Natural killer cell (primary cell): ENCODE measurements around the gene SPAG6. TPM values are rescaled to one million over a fixed set of nuclear protein-coding genes. Genes with fewer than 3 reads are reported as not detected.
A peak's percentile ranks its signal among the peaks of the same experiment; 100 is the strongest.

Source experiments
- ATAC-seq, 3 donors: fragments of 150-1000 bp in 2 of 3; fragments of 200-7000 bp in 1 of 3; cut with Tn5 transposase; 1 replicate in 1 of 3; 2 replicates in 2 of 3; pipeline ENCODE4 v1.10.0; 2021; ENCODE audit warnings: mild to moderate bottlenecking in 2 of 3, moderate library complexity in 2 of 3
- DNase-seq, 2 donors: peaks; one replicate each; pipeline versions ENCODE4 v3.0.0 to v3.0.0-alpha.2; 2013 to 2021; ENCODE audit warnings: mixed read lengths in 1 of 2
- H3K27ac ChIP-seq: one replicate; pipeline ENCODE4 v1.5.1; 2013; ENCODE audit warnings: mild to moderate bottlenecking, low read length
- H3K27me3 ChIP-seq: one replicate; pipeline ENCODE4 v1.6.1; 2013; ENCODE audit warnings: low read length; ENCODE audit not compliant: control insufficient read depth, insufficient read depth
- H3K36me3 ChIP-seq: one replicate; pipeline ENCODE4 v1.6.1; 2013; ENCODE audit warnings: low read length; ENCODE audit not compliant: control insufficient read depth, insufficient read depth
- H3K4me1 ChIP-seq: one replicate; pipeline ENCODE4 v1.6.1; 2013; ENCODE audit warnings: low read length; ENCODE audit not compliant: control insufficient read depth, insufficient read depth
- H3K4me3 ChIP-seq: one replicate; pipeline ENCODE4 v1.5.1; 2013; ENCODE audit warnings: low read length
- H3K9me3 ChIP-seq: one replicate; pipeline ENCODE4 v1.6.1; 2013; ENCODE audit warnings: low read length; ENCODE audit not compliant: control insufficient read depth, insufficient read depth
- H3K27ac Mint-ChIP-seq, 2 donors: one replicate each; pipeline ENCODE4 v1.8.0; 2022; ENCODE audit warnings: mild to moderate bottlenecking in 2 of 2, mixed read lengths in 2 of 2, moderate library complexity in 1 of 2
- H3K27me3 Mint-ChIP-seq, 2 donors: one replicate each; pipeline ENCODE4 v1.8.0; 2022; ENCODE audit warnings: low read depth in 2 of 2, mixed read lengths in 2 of 2
- H3K36me3 Mint-ChIP-seq: one replicate; pipeline ENCODE4 v1.8.0; 2022; ENCODE audit warnings: mixed read lengths
- H3K4me1 Mint-ChIP-seq, 2 donors: one replicate each; pipeline ENCODE4 v1.8.0; 2022; ENCODE audit warnings: mixed read lengths in 2 of 2
- H3K4me3 Mint-ChIP-seq: one replicate; pipeline ENCODE4 v1.8.0; 2022; ENCODE audit warnings: mild to moderate bottlenecking, moderate library complexity, mixed read lengths
- H3K9me3 Mint-ChIP-seq, 2 donors: one replicate each; pipeline ENCODE4 v1.8.0; 2022; ENCODE audit warnings: mixed read lengths in 2 of 2
- WGBS: methylation state at CpG from one replicate; pipeline ENCODE4 v1.1.7; 2013; ENCODE audit warnings: missing lambda C conversion rate; ENCODE audit not compliant: insufficient coverage; 5-methylcytosine and 5-hydroxymethylcytosine counted together
- intact Hi-C: fragments of 100-400 bp; cut with micrococcal nuclease; formaldehyde crosslinking; loops from one replicate; pipeline ENCODE4 v1.14.2; 2022
- total RNA-seq, 4 donors: library from RNA; stranded (reverse); fragments of 120-200 nt in 1 of 4; gene quantifications; one replicate each; pipeline versions ENCODE4 v1.2.3 to v1.2.4, GENCODE V29; 2013 to 2022
- TF ChIP-seq, protein P1 (sequence below): fragments of 200-600 bp; IDR thresholded peaks from one replicate; pipeline ENCODE4 v1.8.0; 2022; ENCODE audit warnings: antibody characterized with exemption

The SPAG6 gene
- total RNA-seq, 3 donors from 2014 or later (not counting 1 experiment from before 2014, with no cell fraction given): 0.35 to 0.79 TPM; not detected in 1

DNA sequence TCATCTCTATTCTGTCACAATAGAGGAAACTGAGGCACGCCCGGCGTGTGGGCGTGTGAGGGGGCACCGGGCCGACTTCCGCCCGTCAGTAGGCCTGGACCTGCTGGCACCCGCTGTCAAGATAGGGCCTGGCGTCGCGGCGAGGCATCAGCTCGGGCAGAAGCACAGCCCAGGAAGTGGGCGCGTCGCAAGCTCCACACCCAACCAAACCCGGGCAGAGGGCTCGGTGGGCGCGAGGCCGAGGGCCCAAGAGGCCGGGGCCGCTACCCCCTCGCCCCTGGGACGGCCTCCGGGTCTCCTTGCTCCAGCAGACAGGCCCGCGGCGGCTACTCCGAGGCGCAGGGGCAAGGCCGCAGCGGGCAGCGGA lies 91.2 kb downstream of the SPAG6 start:
- Histone ChIP-seq H3K36me3 (no peaks in the 10 kb centered on the region), H3K27ac (peak overlapping the region; percentile 98), H3K4me1 (peaks cover 23% of the 10 kb centered on the region), H3K9me3 (no peaks in the 10 kb centered on the region), H3K27me3 (peaks cover 2% of the 10 kb centered on the region), H3K4me3 (peak overlapping the region; percentile 73)
- peaks cover 37 to 43% of the 10 kb centered on the region in 2 donors for H3K4me1 Mint-ChIP-seq
- DNase-seq: peak; percentile 58 to 75
- intact Hi-C loops: loop anchor here (1.0 to 5.0 kb wide), 5 partner anchors 119 to 476 kb away; partner anchors contain the start of genes COMMD3 and DNAJC1
- ATAC-seq: peak; percentile 49 to 71 (median 61)
- WGBS: 4% methylated on average over 35 of the region's 35 CpGs
- peak overlapping the region; percentile 95 for H3K4me3 Mint-ChIP-seq
- H3K27me3 Mint-ChIP-seq: no peaks in the 10 kb centered on the region
- TF ChIP-seq, protein P1, sequence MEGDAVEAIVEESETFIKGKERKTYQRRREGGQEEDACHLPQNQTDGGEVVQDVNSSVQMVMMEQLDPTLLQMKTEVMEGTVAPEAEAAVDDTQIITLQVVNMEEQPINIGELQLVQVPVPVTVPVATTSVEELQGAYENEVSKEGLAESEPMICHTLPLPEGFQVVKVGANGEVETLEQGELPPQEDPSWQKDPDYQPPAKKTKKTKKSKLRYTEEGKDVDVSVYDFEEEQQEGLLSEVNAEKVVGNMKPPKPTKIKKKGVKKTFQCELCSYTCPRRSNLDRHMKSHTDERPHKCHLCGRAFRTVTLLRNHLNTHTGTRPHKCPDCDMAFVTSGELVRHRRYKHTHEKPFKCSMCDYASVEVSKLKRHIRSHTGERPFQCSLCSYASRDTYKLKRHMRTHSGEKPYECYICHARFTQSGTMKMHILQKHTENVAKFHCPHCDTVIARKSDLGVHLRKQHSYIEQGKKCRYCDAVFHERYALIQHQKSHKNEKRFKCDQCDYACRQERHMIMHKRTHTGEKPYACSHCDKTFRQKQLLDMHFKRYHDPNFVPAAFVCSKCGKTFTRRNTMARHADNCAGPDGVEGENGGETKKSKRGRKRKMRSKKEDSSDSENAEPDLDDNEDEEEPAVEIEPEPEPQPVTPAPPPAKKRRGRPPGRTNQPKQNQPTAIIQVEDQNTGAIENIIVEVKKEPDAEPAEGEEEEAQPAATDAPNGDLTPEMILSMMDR: no peak
- H3K9me3 Mint-ChIP-seq: no peaks in the 10 kb centered on the region
- H3K27ac Mint-ChIP-seq: peak overlapping the region; percentile 97
- no peaks in the 10 kb centered on the region for H3K36me3 Mint-ChIP-seq

DNA sequence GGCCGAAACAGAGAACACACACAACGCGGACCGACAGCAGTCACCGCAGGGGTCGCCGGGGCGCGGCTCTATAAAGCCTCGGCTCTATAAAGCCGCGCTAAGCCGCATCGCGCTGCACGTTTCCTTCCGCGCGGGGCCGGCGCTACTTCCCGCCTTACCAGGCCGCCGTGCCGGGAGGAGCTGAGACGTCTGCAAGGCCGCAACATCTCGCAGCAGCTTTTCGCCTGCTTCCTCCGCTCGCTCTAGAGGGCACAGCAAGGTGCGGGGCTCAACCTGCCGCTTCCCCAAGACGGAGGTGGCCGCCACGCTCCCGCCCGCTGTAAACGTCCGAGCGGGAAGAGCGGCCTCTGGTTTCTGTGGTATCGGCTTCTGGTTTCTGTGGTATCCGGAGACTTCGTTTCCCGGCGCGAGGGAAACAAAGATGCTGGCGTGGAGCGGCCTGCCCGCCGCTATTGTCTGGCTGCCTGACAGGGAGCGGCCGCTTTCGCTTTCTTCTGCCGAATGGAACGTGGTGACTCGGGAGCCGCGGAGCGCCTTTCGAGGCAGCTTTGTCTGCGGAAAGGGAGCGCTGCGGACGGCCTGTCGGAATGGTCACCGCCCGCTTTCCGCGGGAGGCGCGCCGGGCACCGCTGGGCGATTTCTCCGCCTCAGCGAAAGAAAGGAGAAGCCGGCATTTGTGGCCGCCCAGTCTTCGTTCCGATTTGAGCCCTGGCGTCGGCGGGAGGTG lies 91.8 kb downstream of the SPAG6 start:
- DNase-seq (peak; percentile 86 to 95), ATAC-seq (peak; percentile 80 to 93 (median 85))
- H3K36me3 Mint-ChIP-seq: no peaks in the 10 kb centered on the region
- peak overlapping the region; percentile 95 for H3K4me3 Mint-ChIP-seq
- no peaks in the 10 kb centered on the region for H3K9me3 Mint-ChIP-seq
- H3K4me3 ChIP-seq: peak overlapping the region; percentile 73
- intact Hi-C loops: loop anchor here (1.0 to 5.0 kb wide), 6 partner anchors 69 to 475 kb away; partner anchors contain the start of genes COMMD3 and DNAJC1
- H3K27ac ChIP-seq: peak overlapping the region; percentile 98
- peaks cover 37 to 43% of the 10 kb centered on the region in 2 donors for H3K4me1 Mint-ChIP-seq
- H3K27ac Mint-ChIP-seq: peak overlapping the region; percentile 97
- H3K36me3 ChIP-seq: no peaks in the 10 kb centered on the region
- TF ChIP-seq, protein P1: no peak
- peaks cover 23% of the 10 kb centered on the region for H3K4me1 ChIP-seq
- H3K9me3 ChIP-seq: no peaks in the 10 kb centered on the region
- peaks cover 2% of the 10 kb centered on the region for H3K27me3 ChIP-seq
- H3K27me3 Mint-ChIP-seq: no peaks in the 10 kb centered on the region
- WGBS: under 1% methylated on average over 85 of the region's 85 CpGs

DNA sequence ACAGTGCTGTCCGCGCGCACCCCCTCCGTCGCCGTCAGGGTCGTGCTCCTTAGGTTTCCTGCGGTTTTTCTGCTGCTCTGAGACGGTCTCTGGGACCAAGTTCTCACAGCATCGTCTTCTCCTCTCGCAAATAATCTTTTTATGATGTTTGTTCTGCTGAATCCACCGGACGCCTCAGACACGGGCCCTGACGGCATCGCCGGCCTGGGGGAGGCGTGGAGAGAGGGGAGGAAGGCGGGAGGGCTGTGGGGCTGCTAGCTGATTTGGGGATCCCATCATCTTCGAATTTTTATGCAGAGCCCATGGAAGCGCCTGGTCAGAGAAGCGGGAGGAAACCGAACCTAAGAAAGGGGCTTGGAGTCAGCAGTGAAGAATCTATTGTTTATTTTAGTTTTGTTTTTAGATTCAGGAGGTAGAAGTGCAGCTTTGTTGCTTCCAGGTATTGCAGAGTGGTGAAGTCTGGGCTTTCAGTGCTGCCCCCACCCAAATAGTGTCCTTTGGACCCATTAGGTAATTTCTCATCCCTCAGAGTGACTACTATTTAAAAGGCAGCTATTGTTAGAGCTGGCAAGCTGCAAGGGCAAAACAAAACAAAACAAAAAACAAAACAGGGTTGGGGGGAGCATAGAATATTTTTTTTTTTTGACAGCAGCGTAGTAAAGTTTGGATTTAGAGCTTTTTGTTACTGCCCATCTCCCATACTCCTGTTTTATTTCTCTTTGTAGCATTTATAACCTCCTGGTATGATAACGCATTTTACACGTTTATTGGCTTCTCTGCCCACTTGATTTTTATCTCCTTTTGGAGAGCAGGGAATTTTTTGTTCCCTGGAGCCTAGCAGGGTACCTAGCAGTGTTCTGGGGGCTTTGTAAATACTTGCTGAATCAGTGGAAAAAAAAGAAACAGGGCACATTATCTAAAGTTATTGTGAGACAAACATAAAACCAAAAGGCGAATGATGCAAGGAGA lies 92.6 kb downstream of the SPAG6 start:
- Histone ChIP-seq H3K27me3 (peaks cover 2% of the 10 kb centered on the region), H3K4me3 (peak overlapping the region; percentile 73), H3K36me3 (no peaks in the 10 kb centered on the region), H3K9me3 (no peaks in the 10 kb centered on the region), H3K4me1 (peaks cover 23% of the 10 kb centered on the region), H3K27ac (peak overlapping the region; percentile 98)
- DNase-seq: no peak
- Mint-ChIP-seq H3K4me3 (peak overlapping the region; percentile 95), H3K36me3 (no peaks in the 10 kb centered on the region), H3K4me1 (peaks cover 37 to 43% of the 10 kb centered on the region in 2 donors), H3K27me3 (no peaks in the 10 kb centered on the region), H3K9me3 (no peaks in the 10 kb centered on the region), H3K27ac (peak overlapping the region; percentile 97)
- TF ChIP-seq, protein P1: no peak
- peak; percentile 4 to 22 (median 10) for ATAC-seq
- WGBS: 7% methylated on average over 27 of the region's 27 CpGs
- intact Hi-C loops: loop anchor here (1.0 to 5.0 kb wide), 5 partner anchors 68 to 474 kb away; partner anchors contain the start of genes COMMD3 and DNAJC1
